ENCODE results near the gene SYCE3.

- TF ChIP-seq POLR2AphosphoS5 (IDR thresholded peaks at IDR 0.05; ENCODE audit: low read depth, low read length) (no peak), POLR2A (IDR thresholded peaks at IDR 0.05; ENCODE audit: low read depth, low read length) (no peak)
These were observed 43.6 kb upstream of the SYCE3 start for GRCh38 chr22:50606165-50606945.
